NCI-H524 (cell line): ENCODE data around the gene DPP7.

ENCODE experiments used
- DNase-seq, 2 experiments: peaks; one replicate each; lab custom pipeline; 2025; lab: John Stamatoyannopoulos, UW

Gene DPP7

DNA sequence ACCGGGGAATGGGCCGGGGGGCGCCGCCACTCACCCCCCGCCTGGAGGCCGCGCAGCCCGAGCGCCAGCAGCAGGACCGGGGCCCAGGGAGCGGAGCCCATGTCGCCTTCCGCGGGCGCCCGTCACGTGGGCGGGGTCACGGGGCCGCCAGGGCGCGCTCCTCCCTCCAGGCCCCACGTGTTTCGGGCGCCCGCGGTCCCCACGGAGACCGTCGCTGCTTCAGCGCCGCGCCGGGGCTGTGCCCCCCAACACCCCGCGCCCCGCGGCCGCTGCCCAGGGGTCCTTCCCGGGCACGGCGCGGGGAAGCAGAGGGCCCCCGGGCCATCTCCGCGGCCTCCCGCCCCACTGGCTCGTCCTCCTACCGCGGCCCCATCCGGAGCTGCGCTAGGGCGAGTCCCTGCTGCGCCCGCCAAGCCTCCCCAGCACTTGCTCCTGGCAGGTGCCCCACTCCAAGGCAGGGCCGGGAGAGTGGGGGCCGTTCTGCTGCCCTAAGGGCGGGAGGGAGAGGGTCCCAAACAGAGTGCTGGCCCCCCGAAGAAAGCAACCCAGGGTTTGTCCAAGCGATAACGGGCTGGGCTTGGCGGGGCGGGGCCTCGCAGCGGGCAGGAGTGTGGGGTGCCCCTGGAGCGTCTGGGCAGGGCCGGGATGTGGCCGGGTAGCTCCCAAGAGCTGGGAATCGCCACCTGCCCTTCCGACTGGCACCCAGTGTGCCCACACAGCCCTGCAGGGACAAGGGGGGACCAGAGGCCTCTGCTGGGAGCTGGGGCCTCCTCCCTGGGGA lies at the start of gene DPP7:
Gene DPP7 (minus strand): TSS at position 121 of the 781 bp plus-strand sequence. CDS start 20 bp downstream, at position 101.
- peak; percentile 19 to 62 for DNase-seq

DNA sequence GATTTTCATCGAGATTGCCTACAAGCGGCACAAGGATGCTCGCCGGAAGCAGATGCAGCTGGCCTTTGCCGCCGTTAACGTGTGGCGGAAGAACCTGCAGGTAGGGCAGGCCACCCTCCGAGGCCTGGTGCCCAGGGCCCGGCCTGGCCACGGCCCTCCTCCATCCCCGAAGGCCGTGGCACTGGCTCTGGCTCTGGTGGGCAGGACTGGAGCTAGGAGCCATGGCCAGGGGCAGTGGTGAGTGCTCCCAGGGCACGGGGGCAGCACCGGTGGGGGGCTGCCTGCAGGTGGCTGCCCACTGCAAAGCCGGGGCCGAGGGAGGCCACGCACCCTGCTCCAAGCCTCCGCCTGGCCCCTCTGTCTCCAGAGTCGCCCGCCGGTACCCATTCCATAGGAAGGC lies 49.3 kb upstream of the DPP7 start:
- no peak for DNase-seq

- no peak for DNase-seq
Measured at GRCh38 chr9:137163365-137163715, 48.8 kb upstream of the DPP7 start.

- DNase-seq, result no peak
Measured at GRCh38 chr9:137162505-137163364, 48.2 kb upstream of the DPP7 start.

DNA sequence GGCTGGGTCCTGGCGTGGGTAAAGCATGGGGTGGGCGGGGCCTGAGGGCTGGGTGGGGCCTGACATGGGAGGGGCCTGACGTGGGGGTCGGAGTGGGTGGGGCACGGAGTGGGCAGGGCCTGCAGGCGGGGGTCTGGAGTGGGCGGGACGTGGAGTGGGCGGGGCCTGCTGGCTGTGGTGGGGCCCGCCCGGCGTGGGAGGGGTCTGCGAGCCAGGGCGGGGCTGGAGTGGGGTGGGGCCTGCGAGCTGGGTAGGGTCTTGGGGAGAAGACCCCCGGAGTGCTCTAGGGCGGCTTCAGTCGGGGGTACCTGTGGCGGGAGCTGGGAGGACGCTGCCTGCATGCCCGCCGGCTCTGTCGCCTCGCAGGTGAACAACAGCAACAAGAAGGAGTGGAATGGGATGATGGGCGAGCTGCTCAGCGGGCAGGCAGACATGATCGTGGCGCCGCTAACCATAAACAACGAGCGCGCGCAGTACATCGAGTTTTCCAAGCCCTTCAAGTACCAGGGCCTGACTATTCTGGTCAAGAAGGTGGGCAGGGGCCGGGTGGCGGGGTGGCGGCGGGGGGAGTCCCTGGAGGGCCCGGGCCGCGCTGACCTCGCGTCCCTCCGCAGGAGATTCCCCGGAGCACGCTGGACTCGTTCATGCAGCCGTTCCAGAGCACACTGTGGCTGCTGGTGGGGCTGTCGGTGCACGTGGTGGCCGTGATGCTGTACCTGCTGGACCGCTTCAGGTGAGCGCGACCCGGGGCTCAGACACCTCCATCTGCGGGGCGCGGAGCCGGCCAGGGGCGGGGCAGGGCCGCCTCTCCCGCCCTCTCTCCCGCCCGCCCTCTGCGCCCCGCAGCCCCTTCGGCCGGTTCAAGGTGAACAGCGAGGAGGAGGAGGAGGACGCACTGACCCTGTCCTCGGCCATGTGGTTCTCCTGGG lies 47.3 kb upstream of the DPP7 start:
- no peak for DNase-seq

DNA sequence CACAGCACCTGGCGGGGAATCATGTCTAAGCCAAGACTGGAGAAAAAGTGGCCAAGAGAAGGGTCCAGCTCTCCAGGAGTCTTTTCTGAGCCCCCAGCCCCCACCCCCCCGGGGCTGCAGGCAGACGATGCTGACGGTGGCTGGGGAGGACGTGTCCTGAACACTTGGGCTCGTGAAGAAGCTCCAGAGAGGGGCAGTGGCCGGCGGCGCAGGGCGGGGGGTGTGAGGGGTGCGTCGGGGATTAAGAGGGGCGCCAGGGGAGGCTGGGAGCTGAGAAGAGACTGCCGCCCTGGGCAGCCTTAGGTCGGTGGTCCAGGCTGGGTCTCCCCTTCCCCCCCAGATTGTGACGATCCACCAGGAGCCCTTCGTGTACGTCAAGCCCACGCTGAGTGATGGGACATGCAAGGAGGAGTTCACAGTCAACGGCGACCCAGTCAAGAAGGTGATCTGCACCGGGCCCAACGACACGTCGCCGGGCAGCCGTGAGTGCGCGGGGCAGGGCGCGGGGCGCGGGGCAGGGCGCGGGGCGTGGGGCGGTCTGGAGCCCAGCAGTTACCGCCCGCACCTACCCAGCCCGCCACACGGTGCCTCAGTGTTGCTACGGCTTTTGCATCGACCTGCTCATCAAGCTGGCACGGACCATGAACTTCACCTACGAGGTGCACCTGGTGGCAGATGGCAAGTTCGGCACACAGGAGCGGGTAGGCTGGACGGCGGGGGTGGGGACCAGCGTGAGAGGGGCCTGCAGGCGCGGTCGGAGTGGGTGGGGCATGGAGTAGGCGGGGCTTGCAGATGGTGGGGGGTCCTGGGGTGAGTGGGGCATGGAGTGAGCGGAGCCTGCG lies 46.4 kb upstream of the DPP7 start:
- DNase-seq, result no peak

DNA sequence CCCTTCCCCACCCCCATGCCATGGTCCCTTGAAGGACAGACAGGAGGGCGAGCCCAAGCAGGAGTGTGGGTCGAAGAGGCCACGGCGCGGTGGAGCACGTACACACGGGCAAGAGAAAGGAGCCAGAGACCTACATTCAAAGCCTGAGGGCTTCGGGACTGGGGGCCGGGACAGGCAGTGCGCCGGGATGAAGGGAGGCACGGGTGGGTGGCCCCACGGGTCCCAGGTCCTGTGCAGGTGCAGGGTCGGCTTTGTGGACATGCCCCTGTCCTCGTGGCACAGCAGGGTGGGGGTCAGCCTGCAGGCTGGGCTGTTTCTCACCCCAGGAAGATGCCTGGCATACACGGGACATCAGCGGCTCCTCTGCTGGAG lies 45.5 kb upstream of the DPP7 start:
- no peak for DNase-seq

DNA sequence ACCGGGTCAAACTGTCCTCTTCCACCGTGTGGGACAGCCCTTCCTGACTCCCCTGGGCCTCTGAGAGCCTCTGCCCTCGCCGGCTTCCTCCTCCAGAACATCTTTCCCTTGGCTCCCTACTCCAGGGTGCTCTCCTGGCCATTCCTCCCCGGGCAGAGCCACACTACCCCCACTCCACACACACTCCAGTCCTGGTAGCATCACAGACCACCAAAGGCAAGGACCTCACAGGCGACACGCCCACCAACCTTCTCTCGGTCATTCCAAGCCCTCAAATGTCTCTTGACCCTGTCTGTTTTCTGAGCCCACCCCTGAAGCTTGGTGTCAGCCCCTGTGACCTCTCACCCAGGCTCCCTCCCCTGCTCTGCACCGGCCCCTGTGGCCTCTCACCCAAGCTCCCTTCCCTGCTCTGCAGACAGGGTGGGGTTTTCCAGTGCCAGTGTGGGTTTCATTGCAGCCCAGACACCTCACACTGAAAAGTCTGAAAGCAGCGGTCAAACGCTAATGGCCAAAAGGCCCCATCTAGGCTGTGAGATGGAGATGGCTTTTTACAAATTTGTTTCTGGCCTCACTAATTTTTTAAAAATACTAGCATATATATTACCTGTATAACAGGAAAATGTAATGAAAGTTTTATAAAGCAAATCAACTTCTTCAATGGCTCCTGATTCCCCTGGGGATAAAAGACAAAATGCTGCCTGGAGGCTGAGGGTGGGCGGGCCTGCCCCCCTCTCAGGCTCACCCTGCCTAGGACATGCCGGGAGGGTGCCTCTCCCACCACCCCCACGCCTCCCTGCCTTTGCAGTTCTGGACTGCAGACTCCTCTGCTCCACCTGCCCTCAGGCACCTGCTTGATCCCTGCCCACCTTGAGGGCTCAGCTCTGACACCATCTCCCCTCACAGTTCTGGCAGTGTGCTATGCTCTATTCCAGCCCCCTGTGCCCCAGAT lies 44.8 kb upstream of the DPP7 start:
- no peak for DNase-seq

GRCh38 chr9:137158625-137159024 lies 44.1 kb upstream of the DPP7 start:
- DNase-seq, result no peak

- DNase-seq, result peak in 1 of 2 experiments; percentile 54
Measured at GRCh38 chr9:137157618-137158415, 43.3 kb upstream of the DPP7 start.

DNA sequence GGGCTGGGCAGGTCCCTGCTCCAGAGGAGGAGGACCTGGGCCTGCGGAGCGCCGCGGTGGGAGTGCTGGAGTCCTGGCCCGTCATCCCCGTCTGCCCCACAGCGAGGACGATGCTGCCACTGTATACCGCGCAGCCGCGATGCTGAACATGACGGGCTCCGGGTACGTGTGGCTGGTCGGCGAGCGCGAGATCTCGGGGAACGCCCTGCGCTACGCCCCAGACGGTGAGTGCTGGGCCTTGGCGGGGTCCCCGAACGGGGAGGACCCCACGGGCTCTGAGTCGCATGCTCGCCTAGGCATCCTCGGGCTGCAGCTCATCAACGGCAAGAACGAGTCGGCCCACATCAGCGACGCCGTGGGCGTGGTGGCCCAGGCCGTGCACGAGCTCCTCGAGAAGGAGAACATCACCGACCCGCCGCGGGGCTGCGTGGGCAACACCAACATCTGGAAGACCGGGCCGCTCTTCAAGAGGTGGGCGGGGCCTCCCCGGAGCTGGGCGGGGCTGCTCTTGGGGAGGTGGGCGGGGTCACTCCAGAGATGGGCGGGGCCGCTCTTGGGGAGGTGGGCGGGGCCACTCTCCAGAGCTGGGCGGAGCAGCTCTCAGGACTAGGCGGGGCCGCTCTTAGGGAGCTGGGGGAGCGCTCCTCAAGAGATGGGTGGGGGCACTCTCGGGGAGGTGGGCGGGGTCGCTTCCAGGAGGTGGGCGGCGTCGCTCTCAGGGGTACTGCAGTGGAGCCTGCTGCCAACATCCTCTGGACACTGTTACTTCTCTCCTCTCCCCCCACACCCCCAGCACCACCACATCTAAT lies 42.2 kb upstream of the DPP7 start:
- DNase-seq, result no peak

DNA sequence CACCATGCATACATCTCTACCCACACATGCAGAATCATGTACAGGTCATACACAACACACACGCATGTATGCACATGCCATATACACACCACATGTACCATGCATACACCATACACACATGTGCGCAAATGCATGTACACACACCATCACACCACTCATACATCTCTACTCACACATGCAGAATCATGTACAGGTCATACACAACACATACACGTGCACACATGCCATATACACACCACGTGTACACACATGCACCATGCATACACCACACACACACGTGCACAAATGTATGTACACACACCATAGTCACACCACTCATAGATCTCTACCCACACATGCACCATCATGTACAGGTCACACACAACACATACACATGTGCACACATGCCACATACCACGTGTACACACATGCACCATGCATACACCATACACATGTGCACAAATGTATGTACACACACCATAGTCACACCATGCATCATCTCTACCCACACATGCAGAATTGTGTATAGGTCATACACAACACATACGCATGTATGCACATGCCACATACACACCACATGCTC lies 38.4 kb upstream of the DPP7 start:
- no peak for DNase-seq

GRCh38 chr9:137150617-137151457 lies 36.3 kb upstream of the DPP7 start:
- no peak for DNase-seq

GRCh38 chr9:137149942-137150616 lies 35.5 kb upstream of the DPP7 start:
- no peak for DNase-seq

DNA sequence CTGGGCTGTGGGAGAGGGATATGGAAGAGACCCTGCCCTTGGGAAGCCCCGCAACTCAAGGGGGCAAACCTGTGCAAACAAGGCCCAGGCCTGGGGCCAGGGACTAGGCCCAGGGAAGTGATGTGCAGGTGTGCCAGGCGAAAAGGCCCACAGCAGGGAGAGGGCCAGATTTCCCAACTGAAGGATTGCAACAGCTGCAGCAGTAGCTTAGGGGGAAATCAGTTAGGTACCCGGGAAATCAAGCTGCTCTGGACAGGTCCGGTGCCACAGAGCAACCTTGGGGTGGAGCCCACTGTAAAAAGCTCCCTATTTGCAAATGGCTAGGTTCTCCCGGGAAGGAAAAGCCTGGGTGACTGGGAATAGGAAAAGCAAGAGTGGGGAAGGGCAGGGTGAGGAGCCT lies 34.8 kb upstream of the DPP7 start:
- peak in 1 of 2 experiments; percentile 27 for DNase-seq

DNA sequence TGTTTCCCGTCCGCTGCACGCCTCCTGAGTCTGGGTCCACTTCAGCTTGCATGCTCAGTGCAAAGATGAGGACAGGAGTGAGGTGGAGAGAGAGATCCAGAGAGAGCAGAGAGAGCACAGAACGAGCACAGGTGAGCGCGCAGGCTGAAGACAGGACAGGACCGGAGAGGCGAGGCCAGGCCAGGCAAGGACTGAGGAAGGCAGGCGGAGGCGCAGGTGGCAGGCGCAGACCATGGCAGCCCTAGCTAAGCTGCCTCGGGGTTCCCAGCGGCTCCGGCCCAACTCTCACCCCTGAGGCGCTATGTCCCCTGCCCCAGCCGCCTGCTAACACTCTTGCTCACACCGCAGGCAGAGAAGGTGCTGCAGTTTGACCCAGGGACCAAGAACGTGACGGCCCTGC lies 34.1 kb upstream of the DPP7 start:
- no peak for DNase-seq

- no peak for DNase-seq
Measured at GRCh38 chr9:137148242-137148641, 33.7 kb upstream of the DPP7 start.
